ENCODE measurements around the gene ATP10A. TPM values are rescaled to one million over a fixed set of nuclear protein-coding genes. Genes with fewer than 3 reads are reported as not detected.

Gene ATP10A
- total RNA-seq, 1 donor = 15.8 TPM

DNA sequence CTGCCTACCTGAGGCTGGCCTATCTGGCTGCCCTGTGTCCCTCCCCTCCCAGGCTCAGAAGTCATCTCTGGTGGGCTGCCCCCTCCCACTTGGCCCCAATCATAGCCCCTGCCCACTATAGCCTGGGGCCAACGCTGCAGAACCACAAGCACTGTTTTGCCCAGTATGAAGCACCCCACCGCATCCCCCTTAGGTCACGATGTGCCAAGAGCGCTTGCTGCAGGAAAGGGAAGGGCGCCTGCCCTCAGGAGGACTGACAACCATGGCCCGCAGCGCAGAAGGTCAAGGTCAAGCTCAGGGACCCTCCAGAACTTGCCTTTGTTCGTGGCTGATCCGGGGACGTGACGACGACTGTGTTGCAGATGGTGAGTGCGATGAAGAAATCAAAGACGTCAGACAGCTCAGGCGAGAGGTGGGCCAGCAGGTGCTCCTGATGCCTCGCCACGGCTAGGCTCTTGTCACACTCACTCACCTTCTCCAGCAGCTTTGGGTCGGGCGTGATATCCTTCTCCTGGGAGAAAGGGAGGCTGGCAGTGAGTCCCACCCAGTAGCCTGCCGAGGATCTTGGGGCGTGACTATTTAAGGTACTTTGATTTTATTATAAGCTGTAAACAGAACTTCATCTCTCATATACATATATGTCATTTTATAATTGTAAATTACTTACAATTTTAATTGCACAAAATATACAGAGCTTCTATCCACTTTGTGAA is 146.6 kb downstream of the ATP10A start:
- Histone ChIP-seq H3K9me3 (ENCODE audit: low read depth, low read length) (no peaks in the 10 kb centered on the region), H3K4me1 (ENCODE audit: insufficient read depth, low read length) (no peaks in the 10 kb centered on the region), H3K4me3 (ENCODE audit: low read length) (no peak overlapping the region), H3K27me3 (ENCODE audit: insufficient read depth, low read length) (no peaks in the 10 kb centered on the region)

DNA sequence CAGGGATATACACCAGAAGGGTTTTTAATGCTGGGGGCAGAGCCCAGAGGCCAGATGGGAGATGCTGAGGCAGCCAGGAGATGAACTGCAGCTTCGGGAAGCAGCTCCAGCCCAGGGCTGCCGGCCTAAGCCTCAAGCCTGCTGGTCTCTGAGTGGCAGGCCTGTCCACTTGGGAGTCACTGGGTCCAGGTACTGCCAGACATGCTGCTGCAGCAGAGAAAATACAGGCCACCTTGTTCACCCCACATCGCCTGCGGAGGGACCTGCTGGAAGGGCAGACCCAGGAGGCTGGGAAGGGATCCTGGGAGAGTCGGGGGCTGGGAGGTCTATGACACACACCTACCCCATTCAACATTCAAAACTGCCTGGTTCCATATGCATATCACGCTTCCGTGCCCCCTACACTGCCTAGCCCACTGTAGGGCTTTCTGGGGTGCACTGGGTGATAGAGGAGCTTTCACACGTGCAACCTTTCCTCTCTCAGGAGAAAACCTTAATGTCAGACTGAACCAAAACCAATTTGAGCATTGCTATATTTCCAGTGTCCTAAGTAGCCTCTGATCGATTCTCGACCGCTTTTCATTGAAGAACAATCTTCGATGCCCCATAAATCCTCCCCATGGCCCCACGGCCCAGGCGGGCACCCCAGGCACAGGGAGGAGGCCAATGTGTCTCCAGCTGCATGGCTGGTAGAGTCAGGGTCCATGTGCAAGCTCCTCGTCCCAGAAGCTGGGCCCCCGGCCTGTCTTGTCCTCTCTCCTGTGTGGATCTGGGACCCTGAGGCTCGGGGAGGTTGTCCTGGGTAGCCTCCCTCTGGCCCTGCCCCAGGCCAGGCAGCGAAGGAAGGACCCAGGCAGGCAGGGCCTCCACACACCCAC is 147.4 kb downstream of the ATP10A start:
- H3K4me3 ChIP-seq (ENCODE audit: low read length) = no peak overlapping the region
- no peaks in the 10 kb centered on the region for H3K27me3 ChIP-seq (ENCODE audit: insufficient read depth, low read length)
- no peaks in the 10 kb centered on the region for H3K4me1 ChIP-seq (ENCODE audit: insufficient read depth, low read length)
- H3K9me3 ChIP-seq (ENCODE audit: low read depth, low read length) = no peaks in the 10 kb centered on the region

DNA sequence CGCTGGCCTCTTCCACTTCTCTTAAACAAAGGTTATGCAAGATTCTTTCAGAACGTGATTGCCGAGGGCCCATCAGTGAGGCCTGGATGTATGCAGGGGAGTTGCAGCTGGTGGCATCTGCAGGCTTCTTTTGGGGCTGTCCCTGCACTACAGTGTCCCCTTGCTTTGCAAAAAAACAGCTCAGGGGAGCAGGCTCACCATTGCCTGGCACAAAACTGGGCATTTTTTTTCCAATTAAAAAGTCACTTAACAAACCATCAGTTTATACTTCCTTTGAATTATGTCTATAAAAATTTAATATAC is 148.6 kb downstream of the ATP10A start:
- H3K4me1 ChIP-seq (ENCODE audit: insufficient read depth, low read length) = no peaks in the 10 kb centered on the region

DNA sequence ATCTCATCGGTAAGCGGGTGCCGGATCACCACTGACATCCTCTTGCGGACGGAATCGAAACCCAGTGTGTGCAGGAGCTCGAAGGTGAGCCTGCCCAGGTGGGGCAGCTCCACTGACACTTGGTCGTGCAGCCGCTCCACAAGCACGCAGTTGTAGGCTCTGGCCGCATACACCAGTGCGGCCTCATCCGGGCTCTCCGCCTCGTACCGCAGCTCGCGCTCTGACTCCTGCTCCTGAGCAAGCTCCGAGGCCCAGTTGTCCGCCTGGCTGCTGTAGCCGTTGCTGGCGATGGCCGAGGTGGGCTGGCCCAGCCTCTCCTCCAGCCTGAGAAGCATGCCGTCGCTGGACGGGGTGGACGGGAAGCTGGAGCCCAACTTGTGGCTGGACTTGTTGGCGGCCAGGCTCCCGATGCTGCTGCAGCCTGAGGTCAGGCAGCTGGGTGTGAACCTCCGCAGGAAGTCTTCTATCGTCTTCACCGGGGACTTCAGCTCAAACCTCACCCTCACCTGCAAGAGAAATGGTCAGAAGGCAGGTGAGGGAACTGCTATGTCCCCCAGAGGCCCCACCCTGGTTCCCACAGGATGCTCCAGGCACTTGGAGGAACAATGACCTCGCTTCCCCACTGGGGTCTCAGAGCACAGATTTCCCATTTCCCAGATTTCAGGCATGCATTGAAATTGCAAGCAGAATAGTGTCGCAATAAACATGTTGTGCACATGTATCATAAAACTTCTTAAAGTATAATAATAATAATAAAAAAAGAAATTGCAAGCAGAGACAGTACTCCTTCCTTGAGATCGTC is 149.2 kb downstream of the ATP10A start:
- Histone ChIP-seq H3K4me3 (ENCODE audit: low read length) (no peak overlapping the region), H3K4me1 (ENCODE audit: insufficient read depth, low read length) (no peaks in the 10 kb centered on the region), H3K9me3 (ENCODE audit: low read depth, low read length) (no peaks in the 10 kb centered on the region), H3K27me3 (ENCODE audit: insufficient read depth, low read length) (no peaks in the 10 kb centered on the region)

More for the DNA sequence above, 148.6 kb downstream of the ATP10A start:
- no peaks in the 10 kb centered on the region for H3K9me3 ChIP-seq (ENCODE audit: low read depth, low read length)
- H3K4me3 ChIP-seq (ENCODE audit: low read length) = no peak overlapping the region
- no peaks in the 10 kb centered on the region for H3K27me3 ChIP-seq (ENCODE audit: insufficient read depth, low read length)

DNA sequence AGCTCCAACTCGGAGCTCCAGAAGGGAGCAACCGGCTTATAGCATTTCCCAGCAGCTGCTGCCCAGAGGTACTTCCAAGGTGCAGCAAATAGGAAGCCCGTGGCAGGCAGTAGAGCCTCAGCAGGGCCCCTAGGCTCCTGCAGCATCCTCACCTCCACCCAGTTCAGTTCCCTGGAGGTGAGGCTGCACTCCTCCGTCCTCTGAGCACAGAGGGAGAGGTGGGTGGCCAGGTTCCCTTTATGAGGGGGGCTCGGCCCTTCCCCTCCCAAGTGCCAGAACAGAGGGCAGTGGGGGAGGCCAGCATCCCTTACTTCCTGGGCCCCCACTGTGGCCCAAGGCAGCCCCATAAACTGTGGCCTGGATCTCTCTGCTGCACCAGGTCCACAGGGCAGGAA is 150.2 kb downstream of the ATP10A start:
- no peaks in the 10 kb centered on the region for H3K4me1 ChIP-seq (ENCODE audit: insufficient read depth, low read length)
- no peaks in the 10 kb centered on the region for H3K27me3 ChIP-seq (ENCODE audit: insufficient read depth, low read length)
- H3K9me3 ChIP-seq (ENCODE audit: low read depth, low read length) = no peaks in the 10 kb centered on the region
- no peak overlapping the region for H3K4me3 ChIP-seq (ENCODE audit: low read length)

DNA sequence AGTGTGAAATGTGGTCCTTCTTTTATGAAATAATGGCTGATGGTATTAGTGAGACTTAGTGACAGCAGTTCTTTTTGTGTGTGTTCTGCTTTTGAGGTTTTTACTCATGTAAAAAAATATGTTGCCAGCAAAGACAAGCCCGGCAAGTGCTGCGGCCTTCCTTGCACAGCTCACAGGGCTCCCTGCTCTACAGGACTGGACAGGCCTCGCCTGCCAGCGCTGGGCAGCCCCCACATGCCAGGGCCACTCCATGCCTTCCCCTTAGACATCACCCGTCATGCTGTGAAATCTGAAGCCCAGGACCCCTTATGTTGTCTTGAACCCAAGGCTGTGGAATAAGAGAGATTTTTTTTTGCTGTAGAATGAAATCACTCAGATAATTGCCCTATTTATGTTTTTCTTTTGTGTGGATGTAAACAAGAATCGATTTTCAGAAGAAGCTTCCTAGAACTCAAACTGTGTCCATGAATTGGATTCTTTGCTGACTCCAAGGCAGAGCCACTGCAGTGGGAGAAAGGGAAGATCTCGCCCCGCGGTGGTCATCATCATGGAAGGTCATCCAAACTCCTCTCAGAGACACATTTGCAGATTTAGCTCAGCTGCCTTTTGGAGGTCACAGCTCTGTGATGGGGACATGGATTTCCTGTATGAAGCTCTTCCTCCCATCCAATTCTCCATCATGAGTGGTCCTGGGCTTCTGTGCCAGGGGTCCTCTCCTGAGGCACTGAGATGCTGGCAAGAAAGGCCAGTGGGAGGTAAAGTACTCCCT is 150.8 kb downstream of the ATP10A start:
- H3K27me3 ChIP-seq (ENCODE audit: insufficient read depth, low read length) = no peaks in the 10 kb centered on the region
- no peaks in the 10 kb centered on the region for H3K9me3 ChIP-seq (ENCODE audit: low read depth, low read length)
- H3K4me3 ChIP-seq (ENCODE audit: low read length) = no peak overlapping the region
- no peaks in the 10 kb centered on the region for H3K4me1 ChIP-seq (ENCODE audit: insufficient read depth, low read length)

DNA sequence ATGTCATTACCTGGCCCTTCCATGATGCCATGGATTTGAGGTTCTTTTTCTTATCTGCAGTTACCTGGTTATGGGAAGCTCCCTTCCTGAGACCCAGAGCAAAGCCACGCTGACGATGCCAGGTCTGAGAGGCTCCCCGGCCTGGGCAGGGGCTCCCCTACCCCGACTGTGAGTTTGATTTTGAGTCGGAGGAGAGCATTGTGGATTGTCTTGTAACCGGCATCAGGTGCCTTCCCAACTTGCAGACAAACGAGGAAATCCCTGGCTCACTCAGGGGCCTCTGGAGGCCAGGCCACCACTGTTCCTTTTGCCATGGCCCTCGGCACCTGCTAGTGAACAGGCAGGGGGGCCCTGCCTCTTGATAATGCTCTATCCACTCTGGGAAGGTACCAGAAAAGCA is 151.4 kb downstream of the ATP10A start:
- no peaks in the 10 kb centered on the region for H3K27me3 ChIP-seq (ENCODE audit: insufficient read depth, low read length)
- H3K9me3 ChIP-seq (ENCODE audit: low read depth, low read length) = no peaks in the 10 kb centered on the region
- H3K4me1 ChIP-seq (ENCODE audit: insufficient read depth, low read length) = no peaks in the 10 kb centered on the region
- no peak overlapping the region for H3K4me3 ChIP-seq (ENCODE audit: low read length)

DNA sequence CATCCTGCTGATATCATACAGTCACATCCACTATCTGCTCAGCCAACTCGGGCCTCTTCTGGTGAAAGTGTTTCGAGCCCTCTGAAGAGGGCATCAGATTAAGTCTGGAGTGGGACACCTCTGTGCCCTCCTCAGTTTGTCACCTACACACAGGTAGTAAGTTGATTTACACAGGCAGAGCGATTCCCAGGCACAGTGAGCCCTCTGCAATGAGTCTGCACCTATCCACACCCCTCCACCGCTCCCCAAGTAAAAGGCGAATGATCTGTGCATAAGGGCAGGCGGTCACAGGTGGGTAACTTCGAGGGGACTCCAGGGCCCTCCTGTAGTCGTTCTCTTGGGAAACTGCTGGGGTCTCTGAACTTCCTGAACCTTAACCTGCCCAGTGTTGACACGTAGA is 152.0 kb downstream of the ATP10A start:
- H3K9me3 ChIP-seq (ENCODE audit: low read depth, low read length) = no peaks in the 10 kb centered on the region
- H3K4me3 ChIP-seq (ENCODE audit: low read length) = no peak overlapping the region
- H3K4me1 ChIP-seq (ENCODE audit: insufficient read depth, low read length) = no peaks in the 10 kb centered on the region
- H3K27me3 ChIP-seq (ENCODE audit: insufficient read depth, low read length) = no peaks in the 10 kb centered on the region

DNA sequence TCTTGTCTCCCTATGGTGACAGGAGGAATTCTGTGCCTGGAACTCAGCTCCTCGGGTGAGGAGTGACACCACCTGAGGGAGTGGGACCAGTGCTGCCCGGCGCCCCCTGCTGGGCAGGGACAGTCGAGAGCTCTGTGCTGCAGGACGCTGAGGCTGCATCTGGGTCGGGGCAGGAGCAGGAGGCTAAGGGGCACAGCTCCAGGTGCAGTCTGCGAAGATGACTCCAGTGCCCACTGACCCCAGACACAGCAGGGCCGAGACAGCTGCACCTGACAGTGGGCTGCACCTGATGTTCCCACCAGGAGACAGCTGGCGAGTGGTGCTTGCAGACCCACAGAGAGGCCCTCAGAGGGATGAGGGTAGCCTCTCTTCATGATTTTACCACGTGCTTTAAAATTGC is 152.9 kb downstream of the ATP10A start:
- no peak overlapping the region for H3K4me3 ChIP-seq (ENCODE audit: low read length)
- no peaks in the 10 kb centered on the region for H3K4me1 ChIP-seq (ENCODE audit: insufficient read depth, low read length)
- no peaks in the 10 kb centered on the region for H3K9me3 ChIP-seq (ENCODE audit: low read depth, low read length)
- no peaks in the 10 kb centered on the region for H3K27me3 ChIP-seq (ENCODE audit: insufficient read depth, low read length)

DNA sequence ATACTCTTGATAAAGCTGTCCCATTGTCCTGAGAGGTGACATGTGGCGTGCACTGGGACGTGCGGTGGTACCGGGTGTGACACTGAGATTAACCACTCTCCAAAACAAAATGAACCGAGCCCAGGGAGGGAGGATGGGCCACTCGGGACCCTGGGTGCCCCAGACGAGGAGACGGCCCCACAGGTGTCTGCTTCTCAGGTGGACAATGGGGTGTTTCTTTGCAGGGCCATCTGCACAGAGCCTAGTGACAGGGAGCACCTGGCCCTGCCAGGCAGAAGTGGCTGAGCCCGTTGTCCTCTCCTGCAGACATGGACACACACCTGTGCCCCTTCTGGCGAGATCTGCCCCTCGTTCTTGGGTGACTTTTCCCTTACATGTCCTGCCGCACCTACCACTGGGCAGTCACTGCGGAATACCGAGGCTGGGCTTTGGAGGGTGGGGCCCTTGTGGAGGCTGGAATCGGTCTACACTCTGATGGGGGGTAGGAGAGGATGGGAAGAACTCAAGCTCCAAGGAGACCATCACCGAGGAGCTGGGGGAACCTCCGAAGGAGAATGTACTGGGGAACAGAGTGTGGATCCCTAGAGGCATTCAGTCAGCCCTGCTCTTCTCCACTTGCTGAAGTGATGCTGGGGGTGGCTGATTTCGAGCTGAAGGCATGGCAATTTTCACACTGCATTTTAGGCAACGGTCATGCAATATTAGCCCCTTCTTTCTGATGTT is 153.5 kb downstream of the ATP10A start:
- H3K9me3 ChIP-seq (ENCODE audit: low read depth, low read length) = no peaks in the 10 kb centered on the region
- H3K4me1 ChIP-seq (ENCODE audit: insufficient read depth, low read length) = no peaks in the 10 kb centered on the region
- no peaks in the 10 kb centered on the region for H3K27me3 ChIP-seq (ENCODE audit: insufficient read depth, low read length)

DNA sequence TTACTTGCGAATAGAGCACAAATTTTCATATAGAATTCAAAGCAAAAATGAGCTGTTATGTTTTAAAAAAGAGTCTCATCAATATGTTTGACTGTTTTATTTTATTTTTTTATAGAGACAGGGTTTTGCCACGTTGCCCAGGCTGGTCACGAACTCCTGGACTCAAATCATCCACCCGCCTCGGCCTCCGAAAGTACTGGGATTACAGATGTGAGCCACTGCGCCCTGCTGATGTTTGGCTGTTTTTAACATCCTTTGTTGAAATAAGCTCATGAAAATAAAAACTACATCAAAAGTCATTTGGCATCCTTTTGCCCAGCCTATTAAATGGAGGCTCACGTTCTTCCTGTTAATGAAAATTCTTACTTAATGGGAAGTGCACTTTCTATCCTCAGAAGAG is 154.7 kb downstream of the ATP10A start:
- no peak overlapping the region for H3K4me3 ChIP-seq (ENCODE audit: low read length)
- H3K4me1 ChIP-seq (ENCODE audit: insufficient read depth, low read length) = no peaks in the 10 kb centered on the region
- H3K9me3 ChIP-seq (ENCODE audit: low read depth, low read length) = no peaks in the 10 kb centered on the region
- no peaks in the 10 kb centered on the region for H3K27me3 ChIP-seq (ENCODE audit: insufficient read depth, low read length)

More for the DNA sequence above, 153.5 kb downstream of the ATP10A start:
- H3K4me3 ChIP-seq (ENCODE audit: low read length) = no peak overlapping the region

DNA sequence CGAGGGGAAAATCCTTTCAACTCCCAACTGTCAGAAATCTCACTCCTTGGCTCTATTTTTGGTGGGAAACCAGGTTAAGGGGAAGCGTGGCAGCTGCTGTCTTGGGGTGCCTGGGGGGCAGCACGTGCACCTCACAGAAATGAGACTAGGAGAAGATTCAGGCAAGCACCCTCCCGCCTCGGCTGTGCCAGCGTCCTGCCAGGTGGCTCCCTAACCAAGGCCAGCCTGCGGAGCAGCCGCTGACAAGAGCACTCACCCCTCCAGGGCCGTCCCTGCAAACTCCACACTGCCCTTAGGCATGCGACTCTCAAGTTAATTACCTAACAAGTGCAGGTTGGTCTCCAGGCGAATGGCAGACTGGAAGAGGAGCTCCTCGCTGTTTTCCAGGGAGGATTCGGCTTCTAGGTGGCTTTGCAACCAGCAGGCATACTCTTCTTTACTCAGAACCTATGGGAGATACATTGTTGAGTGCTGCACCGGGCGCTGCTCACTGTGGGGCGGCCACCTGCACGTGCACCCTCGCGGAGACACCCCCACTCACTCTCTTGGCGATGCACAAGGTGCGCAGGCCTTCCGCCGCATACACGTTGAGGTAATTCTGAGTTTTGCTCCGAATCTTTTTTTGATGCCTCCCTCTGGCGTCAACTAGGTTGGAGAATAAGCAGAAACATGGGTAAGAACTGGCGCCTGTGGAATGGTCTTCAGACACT is 155.3 kb downstream of the ATP10A start:
- no peaks in the 10 kb centered on the region for H3K9me3 ChIP-seq (ENCODE audit: low read depth, low read length)

DNA sequence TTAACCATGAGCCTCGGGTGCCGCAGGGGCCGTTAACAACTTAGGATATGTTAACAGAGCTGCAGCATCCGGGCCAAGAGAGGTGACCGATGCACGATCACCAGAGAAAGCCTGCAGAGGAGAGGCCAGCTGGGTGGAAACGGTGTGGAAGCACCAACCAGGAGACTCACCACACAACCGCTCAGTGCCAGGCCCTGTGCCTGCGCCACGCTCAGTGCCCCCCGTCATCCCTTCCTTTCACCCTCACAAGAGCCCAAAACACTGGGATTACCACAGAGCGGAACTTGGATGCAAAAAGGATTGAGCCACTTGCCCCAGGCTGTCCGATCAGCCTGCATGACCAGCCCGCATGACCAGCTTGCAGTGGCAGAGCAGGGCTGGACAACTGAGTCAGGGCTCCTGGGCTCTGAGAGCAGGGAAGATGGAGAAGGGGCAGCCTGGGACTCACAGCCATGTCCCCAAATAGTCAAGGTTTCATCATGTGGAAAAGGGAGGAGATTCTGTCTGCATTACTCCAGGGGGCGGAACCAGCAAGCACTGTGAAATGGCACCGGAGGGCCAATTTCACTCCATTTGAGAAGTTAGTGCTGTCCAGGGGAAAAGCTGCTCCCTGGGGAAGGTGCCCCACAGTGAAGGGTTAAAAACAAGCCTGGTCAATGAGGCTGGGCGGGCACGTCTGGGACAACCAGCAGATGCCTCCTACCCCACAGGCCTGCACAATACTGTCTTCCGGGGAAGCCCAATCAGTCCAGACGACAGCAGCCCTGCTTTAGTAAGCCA is 156.8 kb downstream of the ATP10A start:
- Histone ChIP-seq H3K4me3 (ENCODE audit: low read length) (no peak overlapping the region), H3K4me1 (ENCODE audit: insufficient read depth, low read length) (no peaks in the 10 kb centered on the region), H3K9me3 (ENCODE audit: low read depth, low read length) (no peaks in the 10 kb centered on the region), H3K27me3 (ENCODE audit: insufficient read depth, low read length) (no peaks in the 10 kb centered on the region)

More for the DNA sequence above, 155.3 kb downstream of the ATP10A start:
- Histone ChIP-seq H3K4me3 (ENCODE audit: low read length) (no peak overlapping the region), H3K4me1 (ENCODE audit: insufficient read depth, low read length) (no peaks in the 10 kb centered on the region), H3K27me3 (ENCODE audit: insufficient read depth, low read length) (no peaks in the 10 kb centered on the region)
